ENCODE measurements around the gene SEMA6B.

Gene SEMA6B

DNA sequence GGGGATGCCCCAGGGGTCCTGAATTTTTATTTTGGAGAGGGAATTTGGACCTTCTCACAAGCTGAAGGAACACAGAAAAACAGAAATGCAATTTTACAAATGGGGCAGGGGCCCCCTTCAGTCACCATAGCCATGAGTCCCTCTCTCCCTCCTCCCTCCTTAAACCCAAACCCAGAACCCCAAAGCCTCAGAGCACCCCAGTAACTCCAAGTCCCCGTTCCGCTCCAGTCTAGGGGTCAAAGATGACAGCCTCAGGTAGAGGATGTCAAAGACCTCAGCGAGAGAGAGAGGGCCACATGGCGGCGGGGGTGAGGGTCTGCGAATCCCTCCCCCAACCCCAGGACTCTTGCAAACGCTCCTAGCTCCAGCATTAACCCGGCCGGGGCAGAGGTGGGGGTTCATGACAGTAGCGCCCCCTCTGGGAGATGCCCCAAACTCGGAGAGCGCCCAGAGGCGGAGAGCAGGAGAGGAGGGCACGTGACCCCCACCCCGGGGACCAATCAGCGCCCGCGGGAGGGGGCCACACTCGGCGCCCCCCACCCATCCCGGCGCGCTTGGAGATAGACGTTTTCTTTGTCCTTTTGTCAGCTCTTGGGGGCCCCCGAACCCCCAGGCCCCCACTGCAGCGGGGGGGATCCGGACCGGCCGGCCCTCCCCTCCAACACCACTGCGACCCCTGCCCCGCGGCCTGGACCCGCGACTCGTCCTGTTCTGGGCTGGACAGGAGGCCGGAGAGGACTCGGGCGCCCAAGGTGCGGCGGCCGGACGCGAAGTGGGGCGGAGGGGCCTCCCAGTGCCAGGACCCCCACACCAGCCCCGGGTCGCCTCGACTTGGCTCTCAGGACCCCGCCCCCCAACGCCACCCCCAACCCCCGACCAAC, 20.8 kb upstream of the SEMA6B start:
- ChIA-PET POLR2A (no interaction called here), CTCF (interaction anchor here (1.0 to 5.0 kb wide), 5 partner anchors 9 to 57 kb away, joined by 3 to 46 read pairs (median 12); no protein-coding TSS in a partner anchor)
- no peak for DNase-seq (ENCODE audit: extremely low spot score)
- TF ChIP-seq CTCF (IDR thresholded peaks at IDR 0.05; ENCODE audit: control extremely low read depth, extremely low read depth, low read depth, missing control alignments) = no peak

- ChIA-PET POLR2A (interaction anchor here (0.6 kb wide), 1 partner anchor 95 kb away, joined by 3 read pairs; no protein-coding TSS in a partner anchor), CTCF (interaction anchor here (1.0 to 5.0 kb wide), 5 partner anchors 10 to 58 kb away, joined by 3 to 46 read pairs (median 12); no protein-coding TSS in a partner anchor)
- no peak for DNase-seq (ENCODE audit: extremely low spot score)
- TF ChIP-seq CTCF (IDR thresholded peaks at IDR 0.05; ENCODE audit: control extremely low read depth, extremely low read depth, low read depth, missing control alignments) = no peak
These were observed 19.9 kb upstream of the SEMA6B start for GRCh38 chr19:4579389-4579788.

GRCh38 chr19:4578552-4579248, 19.2 kb upstream of the SEMA6B start:
- ChIA-PET POLR2A (interaction anchor here (0.6 kb wide), 1 partner anchor 95 kb away, joined by 3 read pairs; no protein-coding TSS in a partner anchor), CTCF (interaction anchor here (1.0 to 5.0 kb wide), 4 partner anchors 9 to 58 kb away, joined by 3 to 46 read pairs (median 16); no protein-coding TSS in a partner anchor)
- no peak for TF ChIP-seq CTCF (IDR thresholded peaks at IDR 0.05; ENCODE audit: control extremely low read depth, extremely low read depth, low read depth, missing control alignments)
- no peak for DNase-seq (ENCODE audit: extremely low spot score)

GRCh38 chr19:4577020-4577782, 17.7 kb upstream of the SEMA6B start:
- TF ChIP-seq CTCF (IDR thresholded peaks at IDR 0.05; ENCODE audit: control extremely low read depth, extremely low read depth, low read depth, missing control alignments) = no peak
- ChIA-PET POLR2A (interaction anchor here (0.5 kb wide), 1 partner anchor 1639 kb away, joined by 4 read pairs; no protein-coding TSS in a partner anchor), CTCF (interaction anchor here (0.6 to 5.0 kb wide), 15 partner anchors 9 to 214 kb away, joined by 3 to 46 read pairs (median 6); partner anchors contain the start of gene FEM1A)
- no peak for DNase-seq (ENCODE audit: extremely low spot score)

GRCh38 chr19:4576016-4576933, 16.8 kb upstream of the SEMA6B start:
- CTCF ChIA-PET = interaction anchor here (0.6 to 5.0 kb wide), 20 partner anchors 9 to 215 kb away, joined by 3 to 46 read pairs (median 6); partner anchors contain the start of genes FEM1A and PLIN4
- DNase-seq (ENCODE audit: extremely low spot score) = peak; percentile 75
- peak; percentile 75 for TF ChIP-seq CTCF (IDR thresholded peaks at IDR 0.05; ENCODE audit: control extremely low read depth, extremely low read depth, low read depth, missing control alignments)
- POLR2A ChIA-PET = no interaction called here
